Jurkat, Clone E6-1 (cell line): ENCODE data around the gene CD48.
"Not testable (repeated sequence)": the region's sequence is repeated elsewhere in the genome, so short reads cannot be mapped to it uniquely, and the experiment has no call there.

Experiments used
- DNase-seq: peaks from one replicate; pipeline ENCODE4 v3.0.0-alpha.2; 2011; ENCODE audit warnings: low read depth, low spot score
- H3K4me3 ChIP-seq: 2 replicates; pipeline ENCODE4 v1.5.1; 2011; ENCODE audit warnings: mild to moderate bottlenecking, low read length, control low read depth, moderate library complexity

Gene CD48

DNA sequence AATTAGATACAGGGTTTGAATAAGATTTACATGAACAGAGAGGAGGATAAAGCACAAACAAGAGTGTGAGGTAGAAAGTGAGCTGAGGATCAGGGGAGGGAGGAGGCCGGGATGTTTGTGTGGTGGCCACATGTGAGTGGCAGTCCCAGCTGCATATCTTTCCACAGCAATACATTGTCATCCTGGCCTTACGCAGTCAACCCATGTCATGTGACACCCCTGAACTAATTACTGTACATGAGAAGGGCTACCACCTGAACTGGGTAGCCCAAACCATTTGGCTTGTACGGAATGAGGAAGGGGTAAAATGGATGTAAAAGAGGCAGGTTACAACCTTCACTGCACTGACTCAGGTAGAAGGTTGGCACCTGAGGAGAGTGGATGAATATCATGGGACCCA lies 31.6 kb upstream of the CD48 start:
- DNase-seq, result no peak
- no peak overlapping the region for H3K4me3 ChIP-seq

DNA sequence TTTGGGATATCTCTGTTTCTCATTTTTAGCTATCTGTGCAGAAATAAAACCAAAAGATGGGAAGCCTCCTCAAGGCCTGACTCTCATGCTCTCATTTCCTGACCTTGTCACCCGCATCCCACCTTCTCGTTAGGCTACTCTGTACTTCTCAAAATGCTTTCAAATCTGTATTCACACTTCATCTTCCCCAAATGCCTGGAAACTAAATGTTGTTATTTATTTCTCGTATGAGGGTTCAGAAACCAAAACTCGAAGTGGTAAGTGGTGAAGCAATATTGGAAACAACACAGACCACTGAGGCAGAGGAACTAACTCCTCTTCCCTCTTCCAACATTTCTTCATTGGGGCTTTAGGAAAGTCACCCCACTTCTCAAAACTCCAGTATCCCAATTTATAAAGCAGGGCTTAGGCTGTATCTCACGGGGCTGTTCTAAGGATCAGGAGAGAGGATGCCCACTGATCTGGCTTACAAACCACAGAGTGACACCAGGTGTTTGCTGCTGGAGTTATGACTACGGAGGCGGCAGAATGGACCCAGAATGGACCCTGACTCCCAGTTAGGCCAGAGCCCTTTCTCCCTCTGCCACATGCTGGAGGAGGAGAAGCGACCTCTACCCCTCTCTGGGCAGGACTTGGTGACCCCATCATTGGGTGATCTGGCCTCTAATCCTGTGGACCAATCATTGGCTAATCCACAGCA lies 31.0 kb upstream of the CD48 start:
- H3K4me3 ChIP-seq, result no peak overlapping the region

DNA sequence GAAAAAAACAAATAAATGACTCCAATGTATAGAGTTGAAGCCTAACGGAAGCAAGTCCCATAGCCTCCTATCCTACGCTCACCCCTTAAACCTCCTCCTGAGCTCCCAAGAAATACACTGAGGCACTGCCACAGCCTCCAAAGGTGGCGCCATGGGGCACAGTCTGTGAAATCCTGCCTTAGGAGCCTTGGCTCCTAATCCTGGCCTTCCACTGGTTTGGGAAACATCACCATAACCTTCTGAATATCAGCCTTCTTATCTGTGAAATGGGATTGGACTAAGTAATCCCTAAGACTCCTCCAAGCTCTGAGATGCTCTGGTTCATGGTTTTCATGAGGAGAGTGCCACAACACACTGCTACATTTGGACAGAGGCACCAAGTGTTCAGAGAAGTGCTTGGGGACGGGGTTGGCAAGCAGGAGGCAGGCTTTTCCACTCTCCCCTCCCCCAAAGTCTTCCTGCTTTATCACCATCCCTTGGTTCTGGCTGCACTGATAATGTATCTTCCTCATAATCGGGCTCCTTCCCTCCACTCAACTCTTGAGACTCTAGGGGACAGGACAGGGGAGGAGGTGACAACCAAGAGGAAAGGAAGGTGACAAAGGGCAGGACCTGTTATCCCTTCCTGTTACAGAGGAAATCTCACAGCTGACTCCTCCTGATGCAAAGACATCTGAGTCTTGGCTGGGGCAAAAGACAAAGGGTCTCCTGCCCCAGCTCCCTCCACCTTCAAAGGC lies 30.2 kb upstream of the CD48 start:
- no peak for DNase-seq
- H3K4me3 ChIP-seq, result no peak overlapping the region

More for the DNA sequence above, 31.0 kb upstream of the CD48 start:
- no peak for DNase-seq

DNA sequence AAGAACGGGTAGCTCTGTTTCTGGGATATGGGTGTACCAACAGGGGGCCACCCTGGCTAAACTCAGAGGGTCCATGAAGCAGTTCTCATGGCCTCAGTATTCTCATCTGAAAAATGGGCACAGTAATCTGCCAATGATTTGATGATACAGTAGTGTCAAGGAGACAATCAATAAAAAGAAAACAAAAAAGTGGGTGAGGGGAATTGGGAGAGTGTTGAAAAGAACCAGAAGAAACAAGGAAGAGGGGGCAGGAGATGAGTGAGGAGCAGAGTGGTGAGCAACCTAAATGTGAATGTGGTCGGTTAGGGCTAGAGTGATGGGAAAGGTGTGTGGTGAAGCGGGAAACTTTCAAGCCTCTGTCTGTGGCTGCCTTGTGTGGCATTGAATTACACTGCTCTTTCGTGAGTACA lies 29.5 kb upstream of the CD48 start:
- no peak overlapping the region for H3K4me3 ChIP-seq
- no peak for DNase-seq

DNA sequence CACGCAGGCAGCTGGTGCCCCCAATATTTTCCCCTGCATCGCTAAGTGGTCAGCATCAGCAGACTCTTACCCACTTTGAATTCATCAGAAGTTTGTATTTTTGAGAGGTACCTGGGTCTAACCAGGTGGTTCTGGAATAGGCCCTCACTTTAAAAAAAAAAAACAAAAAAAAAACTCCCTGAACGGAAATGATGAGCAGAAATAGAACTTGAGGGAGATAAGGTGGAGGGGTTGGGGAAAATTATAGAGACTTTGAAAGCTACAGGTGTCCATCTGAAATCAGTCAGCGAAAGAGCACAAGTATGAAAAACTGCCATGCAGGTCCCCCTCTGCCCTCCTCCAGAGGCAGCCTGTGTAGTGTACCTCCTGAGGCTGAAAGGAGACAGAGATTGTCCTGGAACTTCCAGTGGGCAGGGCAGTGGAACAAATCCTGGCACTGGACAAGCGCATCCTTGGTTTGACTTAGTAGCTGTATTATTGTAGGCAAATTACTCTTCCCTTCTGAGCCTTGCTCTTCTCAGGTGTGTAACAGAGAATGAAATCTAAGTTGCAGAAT lies 28.6 kb upstream of the CD48 start:
- no peak overlapping the region for H3K4me3 ChIP-seq
- no peak for DNase-seq

DNA sequence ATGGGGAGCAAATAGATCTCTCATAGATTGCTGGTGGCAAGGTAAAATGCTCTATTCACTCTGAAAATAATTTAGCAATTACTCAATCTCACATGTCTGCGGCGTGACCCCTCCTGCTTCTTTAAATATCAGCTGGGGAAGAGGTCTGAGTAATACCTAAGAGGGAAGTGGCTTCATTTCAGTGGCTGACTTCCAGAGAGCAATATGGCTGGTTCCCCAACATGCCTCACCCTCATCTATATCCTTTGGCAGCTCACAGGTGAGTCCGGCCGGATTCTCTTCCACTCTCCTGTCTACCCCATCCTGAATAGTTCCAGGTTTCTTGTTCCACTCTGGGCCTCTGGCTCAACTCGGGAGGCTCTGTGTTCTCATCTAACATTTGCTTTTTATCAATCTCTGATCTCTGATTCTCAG lies 27.5 kb upstream of the CD48 start, which contains the start of gene SLAMF7:
SLAMF7 (plus strand) TSS at position 150 of the 414 bp plus-strand sequence; CDS start at position 205, 55 bp downstream.
- DNase-seq, result no peak
- no peak within 1 kb of the TSS for H3K4me3 ChIP-seq

DNA sequence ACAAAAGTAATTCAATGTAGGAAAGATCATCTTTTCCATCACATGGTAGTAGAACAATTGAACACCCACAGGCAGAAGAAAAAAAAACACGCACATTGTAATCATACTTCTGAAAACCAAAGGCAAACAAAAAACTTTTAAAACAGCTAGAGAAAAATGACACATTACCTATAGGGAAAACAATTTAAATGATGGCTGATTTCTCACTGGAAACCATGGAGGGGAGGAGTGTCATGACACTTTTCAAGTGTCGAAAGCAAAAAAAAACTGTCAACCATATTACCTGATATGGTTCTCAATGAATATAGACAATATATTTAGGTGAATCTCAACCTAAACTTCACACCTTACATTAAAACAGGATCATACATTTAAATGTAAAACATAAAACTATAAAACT lies 26.6 kb upstream of the CD48 start:
- H3K4me3 ChIP-seq, result no peak overlapping the region
- no peak for DNase-seq

DNA sequence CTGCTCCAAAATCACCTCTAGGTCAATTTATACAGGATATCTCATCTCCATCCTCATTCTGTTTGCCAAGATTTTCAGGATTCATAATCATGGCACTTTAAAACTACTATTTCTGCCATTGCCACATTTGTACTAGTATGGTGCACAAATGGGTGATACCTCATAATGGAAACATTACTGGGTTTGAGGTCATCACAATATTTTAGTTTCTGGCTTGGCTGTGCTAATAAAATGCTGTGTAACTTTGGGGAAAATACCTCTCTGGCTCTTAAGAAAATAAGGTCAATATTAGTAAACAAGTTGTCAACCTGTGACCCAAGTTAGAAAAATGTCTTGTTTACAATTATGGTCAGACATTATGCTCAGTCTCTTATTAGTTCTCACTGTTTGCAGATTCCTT lies 22.7 kb upstream of the CD48 start:
- H3K4me3 ChIP-seq, result no peak overlapping the region
- DNase-seq, result no peak

DNA sequence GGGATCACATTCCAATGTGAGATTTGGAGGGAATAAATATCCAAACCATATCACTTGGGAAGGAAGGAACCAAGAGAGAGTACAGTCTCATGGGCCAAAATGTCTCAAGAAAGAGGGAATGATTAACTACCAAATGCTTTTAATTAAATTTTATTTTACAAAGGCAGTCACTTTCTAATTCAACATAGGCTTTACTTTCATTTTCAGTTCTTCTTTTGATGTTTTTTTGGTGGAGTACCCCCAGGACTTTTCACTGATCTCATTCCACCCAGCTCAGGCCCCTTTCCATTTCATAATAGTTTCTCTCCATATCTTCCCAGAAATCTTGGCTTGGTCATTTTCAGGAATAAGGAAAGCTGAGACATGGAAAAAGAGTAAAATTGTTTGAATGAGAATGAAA lies 22.3 kb upstream of the CD48 start:
- no peak overlapping the region for H3K4me3 ChIP-seq
- DNase-seq, result no peak

DNA sequence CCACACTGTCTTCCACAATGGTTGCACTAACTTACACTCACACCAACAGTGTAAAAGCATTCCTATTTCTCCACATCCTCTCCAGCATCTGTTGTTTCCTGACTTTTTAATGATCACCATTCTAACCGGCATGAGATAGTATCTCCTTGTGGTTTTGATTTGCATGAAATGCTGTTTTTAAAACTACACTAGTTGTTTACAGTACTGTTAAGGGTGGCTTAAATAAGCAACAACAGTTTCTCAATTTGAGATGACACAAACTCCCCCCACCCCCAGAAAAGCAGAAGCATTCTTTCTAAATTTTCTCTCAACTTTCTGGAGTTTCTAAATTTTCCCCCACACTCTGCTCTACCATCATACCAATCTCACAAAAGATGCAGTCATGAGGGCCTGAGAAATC lies 20.4 kb upstream of the CD48 start:
- H3K4me3 ChIP-seq, result no peak overlapping the region
- DNase-seq, result no peak

DNA sequence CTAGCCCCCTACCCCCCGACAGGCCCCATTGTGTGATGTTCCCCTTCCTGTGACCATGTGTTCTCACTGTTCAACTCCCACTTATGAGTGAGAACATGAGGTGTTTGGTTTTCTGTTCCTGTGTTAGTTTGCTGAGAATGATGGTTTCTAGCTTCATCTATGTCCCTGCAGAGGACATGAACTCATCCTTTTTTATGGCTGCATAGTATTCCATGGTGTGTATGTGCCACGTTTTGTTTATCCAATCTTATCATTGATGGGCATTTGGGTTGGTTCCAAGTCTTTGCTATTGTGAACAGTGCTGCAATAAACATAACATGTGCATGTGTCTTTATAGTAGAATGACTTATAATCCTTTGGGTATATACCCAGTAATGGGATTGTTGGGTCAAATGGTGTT lies 19.9 kb upstream of the CD48 start:
- not testable (repeated sequence) for H3K4me3 ChIP-seq, DNase-seq

DNA sequence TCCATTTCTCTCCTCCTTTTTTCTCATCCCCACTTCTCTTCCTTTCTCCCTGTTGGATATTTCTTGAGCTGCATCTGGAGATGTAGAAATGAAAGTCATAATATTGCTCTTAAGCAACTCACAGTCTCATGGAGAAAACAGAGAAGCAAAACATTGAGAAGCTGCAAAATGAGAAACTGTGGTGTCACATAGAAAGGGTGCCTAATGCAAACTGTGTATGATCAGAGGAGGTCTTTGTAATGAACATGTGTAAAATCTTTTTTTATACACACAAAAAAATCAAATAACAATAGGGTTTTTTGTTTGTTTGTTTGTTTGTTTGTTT lies 15.7 kb upstream of the CD48 start:
- H3K4me3 ChIP-seq, result no peak overlapping the region
- DNase-seq, result no peak

DNA sequence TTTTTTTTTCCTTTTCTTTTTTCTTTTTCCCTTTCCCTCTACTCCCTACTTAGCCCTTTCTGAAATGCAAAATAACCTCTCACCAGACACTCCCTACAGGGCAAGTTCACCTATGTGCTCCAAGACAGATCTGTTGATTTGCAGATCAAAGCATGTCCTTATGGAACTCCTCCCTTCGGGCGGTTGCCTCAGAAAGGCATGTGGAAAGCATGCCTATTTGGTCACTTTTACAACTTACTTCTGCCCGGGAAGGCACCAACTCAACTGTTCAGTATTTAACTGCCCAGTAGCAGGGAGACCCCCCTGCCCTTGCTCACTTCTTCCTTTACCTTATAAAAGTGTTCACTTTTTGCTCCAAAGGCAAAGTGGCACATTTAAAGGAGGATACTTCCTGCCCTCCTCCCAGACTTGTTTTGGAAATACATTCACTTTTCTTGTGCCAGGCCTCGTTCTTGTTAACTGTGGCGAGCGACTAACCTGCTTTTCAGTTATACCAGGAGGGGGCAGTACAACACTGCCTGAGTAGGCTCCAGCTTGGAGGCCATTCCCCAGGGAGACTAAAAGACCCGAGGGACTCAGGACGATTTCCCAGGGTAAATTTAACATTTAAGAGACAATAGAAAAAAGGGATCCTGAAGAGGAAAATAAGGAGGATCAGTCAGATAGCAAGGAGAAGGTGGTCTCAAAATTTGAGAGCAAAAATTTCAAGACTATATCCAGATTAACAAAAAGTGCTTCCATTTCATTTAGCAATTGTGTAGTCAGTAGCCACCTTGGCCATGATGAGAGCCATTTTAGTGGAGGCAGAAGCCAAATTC lies 15.1 kb upstream of the CD48 start:
- peak; percentile 82 for DNase-seq
- no peak overlapping the region for H3K4me3 ChIP-seq

DNA sequence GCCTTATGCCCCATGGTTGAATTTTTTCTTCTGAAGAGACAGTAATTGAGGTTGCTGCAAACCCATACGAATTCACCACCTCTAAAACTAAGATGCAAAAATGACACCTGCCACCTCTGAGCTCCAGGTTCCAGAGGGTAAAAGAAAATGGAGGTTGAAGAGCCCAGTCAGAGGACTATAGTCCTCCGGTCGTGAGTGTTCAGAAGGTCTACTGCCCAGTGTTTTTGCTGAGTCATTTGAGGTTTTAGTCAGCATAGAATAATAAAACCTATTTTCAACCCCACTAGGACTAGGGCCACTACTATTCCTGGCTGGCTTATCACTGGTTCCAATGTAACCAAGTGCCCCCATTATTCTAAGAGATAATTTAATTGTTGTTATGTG lies 14.5 kb upstream of the CD48 start:
- DNase-seq, result no peak
- H3K4me3 ChIP-seq, result no peak overlapping the region

DNA sequence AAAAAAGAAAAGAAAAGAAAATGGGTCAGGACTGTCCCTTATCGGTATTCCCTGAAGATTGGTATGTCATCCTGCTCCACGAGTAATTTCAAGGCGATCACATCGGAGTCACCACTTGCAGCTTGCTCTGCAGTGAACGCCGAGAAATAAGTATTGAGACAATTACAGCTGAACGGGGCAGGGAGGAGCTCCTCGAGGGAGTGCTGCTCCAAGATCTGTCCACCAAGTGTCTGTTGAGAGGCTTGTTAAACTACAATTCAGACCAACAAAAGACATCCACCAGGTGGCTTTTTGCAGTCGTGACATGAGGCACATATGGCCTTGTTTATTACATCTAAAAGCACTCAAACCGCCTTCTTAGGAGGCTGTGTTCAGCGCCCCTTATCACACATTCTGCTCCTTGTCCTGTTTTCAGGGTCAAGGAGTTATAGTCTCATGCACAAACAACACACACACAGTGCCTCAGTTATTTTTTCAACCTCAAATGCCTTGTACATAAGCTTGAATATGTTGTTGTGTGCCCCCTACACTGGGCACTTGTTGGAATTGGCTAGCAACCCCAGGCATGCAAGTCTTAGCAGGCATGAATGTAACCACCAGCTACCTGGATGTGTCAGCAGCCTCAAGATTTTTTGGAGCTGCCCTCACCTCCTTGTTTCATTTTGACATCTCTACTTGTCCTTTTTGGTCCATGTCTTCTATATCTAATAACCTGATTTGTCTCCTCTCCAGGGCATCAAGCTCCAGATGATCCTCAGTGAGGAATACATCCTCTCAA lies 13.0 kb upstream of the CD48 start:
- H3K4me3 ChIP-seq, result no peak overlapping the region

DNA sequence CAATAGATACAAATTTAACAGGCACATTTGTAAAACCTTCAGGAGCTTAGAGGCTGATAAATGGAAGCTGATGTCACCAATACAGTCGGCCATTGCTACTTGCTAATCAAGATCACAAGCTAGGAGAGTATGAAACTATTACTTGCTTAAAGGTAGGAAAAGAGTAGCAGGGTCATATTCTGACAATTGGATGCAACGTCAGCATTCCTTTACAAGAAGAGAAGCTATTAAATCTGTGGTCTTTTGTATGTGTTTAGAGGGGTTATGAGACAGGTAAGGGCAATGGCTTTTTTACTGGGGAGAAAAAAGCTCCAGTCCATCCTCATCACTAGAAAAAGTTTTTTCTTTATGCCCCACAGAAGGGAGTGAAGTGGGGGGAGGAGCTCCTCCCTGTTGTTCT lies 11.7 kb upstream of the CD48 start:
- no peak for DNase-seq

More for the DNA sequence above, 13.0 kb upstream of the CD48 start:
- DNase-seq, result peak; percentile 68

DNA sequence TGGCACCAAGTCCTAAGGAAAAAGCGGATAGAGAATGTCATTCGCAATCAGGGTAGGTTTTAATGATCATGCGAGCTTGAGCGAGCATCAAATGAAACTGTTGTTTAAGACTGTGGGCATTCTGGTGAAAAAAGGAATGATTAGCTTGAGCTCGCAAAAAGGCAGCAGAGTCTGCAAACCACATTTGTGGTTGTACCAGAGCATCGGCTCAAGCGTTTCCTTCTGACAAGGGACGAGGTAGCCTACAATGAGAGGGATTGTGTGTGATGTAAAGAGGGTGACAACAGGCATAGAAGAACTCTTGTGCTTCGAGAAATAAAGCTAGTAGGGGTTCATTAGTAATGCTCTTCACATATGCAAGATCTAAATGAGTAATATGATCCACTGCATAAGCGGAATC lies 11.1 kb upstream of the CD48 start:
- no peak overlapping the region for H3K4me3 ChIP-seq
- no peak for DNase-seq

More for the DNA sequence above, 11.7 kb upstream of the CD48 start:
- no peak overlapping the region for H3K4me3 ChIP-seq

DNA sequence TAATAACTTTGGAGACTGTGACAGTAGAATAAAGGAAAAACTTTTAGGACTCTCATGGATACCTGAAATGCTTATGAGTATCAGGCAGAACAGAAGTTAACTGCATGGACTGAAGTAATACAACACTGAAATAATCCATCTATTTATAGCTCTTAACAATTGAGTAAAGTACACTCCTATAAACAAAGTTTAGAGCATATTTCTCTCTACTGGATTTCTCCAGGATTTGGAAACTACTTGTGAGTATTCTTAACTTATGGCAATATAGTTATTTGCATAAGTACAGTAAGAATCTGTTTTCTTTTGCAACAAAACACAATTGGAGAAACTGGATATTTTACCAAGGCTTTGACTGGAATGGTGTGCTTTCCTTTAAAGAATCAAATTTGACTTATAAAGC lies 9.9 kb upstream of the CD48 start:
- no peak for DNase-seq
- no peak overlapping the region for H3K4me3 ChIP-seq
